Smooth muscle cell of the brain vasculature (primary cell): ENCODE measurements around the gene MTX3.

Experiments
- DNase-seq: peaks from one replicate; pipeline ENCODE4 v3.0.0-alpha.2; 2012; ENCODE audit warnings: low read depth, low spot score

The MTX3 gene

GRCh38 chr5:79983618-79984017 is 7.4 kb downstream of the MTX3 start:
- DNase-seq = no peak

- DNase-seq = no peak
Measured at GRCh38 chr5:79982136-79982535, 8.9 kb downstream of the MTX3 start.

- no peak for DNase-seq
Measured at GRCh38 chr5:79976759-79977515, 14.1 kb downstream of the MTX3 start.

- DNase-seq = no peak
Measured at GRCh38 chr5:79975422-79975821, 15.6 kb downstream of the MTX3 start.

- no peak for DNase-seq
Measured at GRCh38 chr5:79974886-79975285, 16.2 kb downstream of the MTX3 start.

GRCh38 chr5:79973996-79974395 is 17.1 kb downstream of the MTX3 start:
- no peak for DNase-seq

- no peak for DNase-seq
Measured at GRCh38 chr5:79973511-79973910, 17.6 kb downstream of the MTX3 start.

GRCh38 chr5:79971156-79971555 is 19.9 kb downstream of the MTX3 start:
- DNase-seq = no peak

- no peak for DNase-seq
Measured at GRCh38 chr5:79966448-79966847, 24.6 kb downstream of the MTX3 start.

GRCh38 chr5:79964136-79964535 is 26.9 kb downstream of the MTX3 start:
- DNase-seq = no peak

- DNase-seq = no peak
Measured at GRCh38 chr5:79963261-79964061, 27.6 kb downstream of the MTX3 start.

- no peak for DNase-seq
Measured at GRCh38 chr5:79962575-79963222, 28.4 kb downstream of the MTX3 start.

- DNase-seq = no peak
Measured at GRCh38 chr5:79961716-79962574, 29.1 kb downstream of the MTX3 start.

GRCh38 chr5:79959407-79959806 is 31.7 kb downstream of the MTX3 start:
- no peak for DNase-seq

- DNase-seq = no peak
Measured at GRCh38 chr5:79955941-79956670, 35.0 kb downstream of the MTX3 start.

GRCh38 chr5:79955356-79955895 is 35.6 kb downstream of the MTX3 start:
- DNase-seq = no peak

GRCh38 chr5:79954620-79955019 is 36.4 kb downstream of the MTX3 start:
- no peak for DNase-seq

GRCh38 chr5:79947567-79947966 is 43.5 kb downstream of the MTX3 start:
- DNase-seq = no peak

- no peak for DNase-seq
Measured at GRCh38 chr5:79938468-79938867, 52.6 kb downstream of the MTX3 start.

GRCh38 chr5:79936646-79937216 is 54.3 kb downstream of the MTX3 start:
- DNase-seq = no peak
